A549 treated with Mapracorat at 1 μM for 4 hours (cell line): ENCODE data around the gene SPATS1. TPM values are rescaled to one million over a fixed set of nuclear protein-coding genes. Genes with fewer than 3 reads are reported as not detected.

Experiments
- total RNA-seq: library from RNA; stranded (reverse); fragments of 200-300 nt; extraction: Qiagen RNA extraction; gene quantifications from 5 replicates; pipeline ENCODE4 v1.2.3, GENCODE V29; 2022

The SPATS1 gene
- total RNA-seq: not detected in 5 replicates

GRCh38 chr6:44342489-44342888 is at the start of gene SPATS1:
TSS of gene SPATS1 (plus strand) at chr6:44342650. CDS start at chr6:44343096, 446 bp downstream.

GRCh38 chr6:44312901-44313788 is 29.3 kb upstream of the SPATS1 start, which contains the start of gene AARS2:
TSS of gene AARS2 (minus strand) at chr6:44313347. CDS start at chr6:44313323, 24 bp downstream.

GRCh38 chr6:44387346-44388134 is 45.1 kb downstream of the SPATS1 start, which contains the start of gene CDC5L:
TSS of gene CDC5L (plus strand) at chr6:44387706. CDS start at chr6:44387824, 118 bp downstream.

Other genes with a start within 250 kb of the SPATS1 start
- 54.3 to 69.1 TPM (median 67.8 TPM) in 5 replicates for gene MRPL14, start 215.2 kb upstream of the SPATS1 start, total RNA-seq
- 11.2 to 16.4 TPM (median 15.3 TPM) in 5 replicates for gene TMEM63B, start 215.1 kb upstream of the SPATS1 start, total RNA-seq
- not detected in 5 replicates for gene CAPN11, start 183.8 kb upstream of the SPATS1 start, total RNA-seq
- not detected in 5 replicates for gene MYMX, start 125.7 kb upstream of the SPATS1 start, total RNA-seq
- gene SLC29A1, start 119.1 kb upstream of the SPATS1 start, total RNA-seq: 42.3 to 53.9 TPM (median 51.8 TPM) in 5 replicates
- 1,081 to 1,335 TPM (median 1,155 TPM) in 5 replicates for gene HSP90AB1, start 95.5 kb upstream of the SPATS1 start, total RNA-seq
- gene SLC35B2, start 85.1 kb upstream of the SPATS1 start, total RNA-seq: 49.1 to 67.2 TPM (median 64.4 TPM) in 5 replicates
- 6.7 to 9.2 TPM (median 7.9 TPM) in 5 replicates for gene NFKBIE, start 77.1 kb upstream of the SPATS1 start, total RNA-seq
- gene TMEM151B, start 72.2 kb upstream of the SPATS1 start, total RNA-seq: 0.02 to 0.16 TPM (median 0.09 TPM) in 5 replicates
- 5.0 to 7.6 TPM (median 6.4 TPM) in 5 replicates for gene AARS2, start 29.3 kb upstream of the SPATS1 start, total RNA-seq
- gene CDC5L, start 45.1 kb downstream of the SPATS1 start, total RNA-seq: 10.6 to 15.0 TPM (median 12.7 TPM) in 5 replicates